ENCODE measurements around the gene PCDHB1. TPM values are rescaled to one million over a fixed set of nuclear protein-coding genes. Genes with fewer than 3 reads are reported as not detected.
"Not testable (repeated sequence)": the region's sequence is repeated elsewhere in the genome, so short reads cannot be mapped to it uniquely, and the experiment has no call there.

PCDHB1 gene
- polyA plus RNA-seq, 10 donors = 0.07 to 0.20 (median 0.10) TPM

DNA sequence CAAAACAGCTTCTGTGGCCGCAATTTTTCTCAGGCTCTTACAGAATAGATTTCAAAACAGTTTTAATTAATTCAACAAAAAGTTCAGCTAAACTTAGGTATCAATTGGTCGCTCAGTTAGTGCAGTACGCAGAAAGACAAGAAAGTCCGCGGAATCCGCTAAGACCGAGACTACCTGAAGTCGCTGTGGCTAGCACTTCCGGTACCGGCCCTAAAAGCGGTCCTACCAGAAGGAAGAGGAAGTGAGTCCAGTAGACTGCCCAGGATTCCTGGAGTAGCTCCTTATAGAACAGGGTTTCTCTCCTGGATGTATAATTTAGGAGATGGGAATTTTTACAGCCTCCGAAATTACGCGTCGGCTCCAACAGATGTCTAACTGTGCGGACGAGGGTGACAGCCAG, 26.7 kb downstream of the PCDHB1 start:
- no peak for DNase-seq

DNA sequence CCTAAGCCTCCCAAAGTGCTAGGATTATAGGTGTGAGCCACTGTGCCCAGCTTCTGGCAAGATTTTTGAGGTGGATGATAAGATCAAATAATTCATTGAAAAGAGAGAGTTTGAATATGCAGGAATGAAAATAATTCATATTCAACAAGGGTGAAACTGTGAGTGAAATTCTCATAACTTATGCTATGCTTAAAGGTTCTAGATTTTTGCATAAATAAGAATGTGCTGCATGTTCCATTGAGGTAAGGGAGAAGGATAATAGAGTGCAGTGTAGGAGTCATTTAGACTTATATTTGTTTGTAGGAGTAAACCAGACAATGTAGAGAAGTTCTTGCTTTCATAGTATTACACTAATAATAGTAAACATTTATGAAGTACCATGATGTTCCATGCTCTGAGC, 31.1 kb downstream of the PCDHB1 start:
- no peak for DNase-seq

DNA sequence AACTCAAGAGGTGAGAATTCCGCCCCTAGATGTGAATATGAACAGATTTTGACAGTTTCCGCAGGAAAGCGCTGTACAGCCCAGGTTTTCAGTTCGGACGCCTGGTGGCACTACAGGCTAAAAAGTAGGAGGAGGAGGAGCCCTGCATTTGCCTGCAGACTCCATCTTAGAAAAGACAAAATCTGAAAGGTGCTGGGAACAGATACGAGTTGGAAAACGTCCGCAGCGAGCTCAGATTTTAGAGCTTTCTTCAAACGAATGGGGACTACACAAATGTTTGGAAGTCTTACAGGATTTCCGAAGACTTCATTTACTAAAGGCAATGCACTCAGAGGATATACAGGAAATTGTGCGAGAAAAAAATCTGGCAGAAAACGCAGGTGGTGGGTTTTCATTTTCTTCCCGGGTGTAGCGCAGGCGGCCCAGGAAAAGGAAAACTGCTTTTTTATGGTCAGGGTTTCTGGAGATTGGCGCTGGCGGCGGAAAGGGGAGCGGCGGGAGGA, 33.4 kb downstream of the PCDHB1 start:
- peak in 2 of 3 donors; percentile 6 to 16 for DNase-seq

DNA sequence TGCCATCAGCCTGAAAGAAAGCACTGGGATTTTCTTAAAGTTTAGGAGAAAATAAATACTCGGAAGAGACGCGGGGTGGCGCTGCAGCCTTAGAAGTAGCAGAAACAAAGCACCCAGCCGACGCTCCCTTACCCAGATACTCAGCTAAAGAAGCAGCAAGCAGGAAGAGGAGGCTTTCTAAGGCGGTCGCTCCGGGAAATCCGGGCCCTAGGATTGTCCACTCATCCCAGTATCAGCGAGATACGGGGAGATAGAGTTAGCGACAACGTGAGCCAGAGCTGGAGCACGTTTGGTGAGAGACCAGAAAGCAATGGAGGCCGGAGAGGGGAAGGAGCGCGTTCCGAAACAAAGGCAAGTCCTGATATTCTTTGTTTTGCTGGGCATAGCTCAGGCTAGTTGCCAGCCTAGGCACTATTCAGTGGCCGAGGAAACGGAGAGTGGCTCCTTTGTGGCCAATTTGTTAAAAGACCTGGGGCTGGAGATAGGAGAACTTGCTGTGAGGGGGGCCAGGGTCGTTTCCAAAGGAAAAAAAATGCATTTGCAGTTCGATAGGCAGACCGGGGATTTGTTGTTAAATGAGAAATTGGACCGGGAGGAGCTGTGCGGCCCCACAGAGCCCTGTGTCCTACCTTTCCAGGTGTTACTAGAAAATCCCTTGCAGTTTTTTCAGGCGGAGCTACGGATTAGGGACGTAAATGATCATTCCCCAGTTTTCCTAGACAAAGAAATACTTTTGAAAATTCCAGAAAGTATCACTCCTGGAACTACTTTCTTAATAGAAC, 43.5 kb downstream of the PCDHB1 start, which contains the start of gene PCDHB2:
Gene PCDHB2, plus strand, starts transcription at position 135 of the 782 bp plus-strand sequence. Its CDS starts 176 bp downstream, at position 311.
- peak in 2 of 3 donors; percentile 24 to 45 for DNase-seq

DNA sequence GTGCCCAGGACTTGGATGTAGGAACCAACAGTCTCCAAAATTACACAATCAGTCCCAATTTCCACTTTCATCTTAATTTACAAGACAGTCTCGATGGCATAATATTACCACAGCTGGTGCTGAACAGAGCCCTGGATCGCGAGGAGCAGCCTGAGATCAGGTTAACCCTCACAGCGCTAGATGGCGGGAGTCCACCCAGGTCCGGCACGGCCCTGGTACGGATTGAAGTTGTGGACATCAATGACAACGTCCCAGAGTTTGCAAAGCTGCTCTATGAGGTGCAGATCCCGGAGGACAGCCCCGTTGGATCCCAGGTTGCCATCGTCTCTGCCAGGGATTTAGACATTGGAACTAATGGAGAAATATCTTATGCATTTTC, 44.1 kb downstream of the PCDHB1 start:
- DNase-seq = no peak

DNA sequence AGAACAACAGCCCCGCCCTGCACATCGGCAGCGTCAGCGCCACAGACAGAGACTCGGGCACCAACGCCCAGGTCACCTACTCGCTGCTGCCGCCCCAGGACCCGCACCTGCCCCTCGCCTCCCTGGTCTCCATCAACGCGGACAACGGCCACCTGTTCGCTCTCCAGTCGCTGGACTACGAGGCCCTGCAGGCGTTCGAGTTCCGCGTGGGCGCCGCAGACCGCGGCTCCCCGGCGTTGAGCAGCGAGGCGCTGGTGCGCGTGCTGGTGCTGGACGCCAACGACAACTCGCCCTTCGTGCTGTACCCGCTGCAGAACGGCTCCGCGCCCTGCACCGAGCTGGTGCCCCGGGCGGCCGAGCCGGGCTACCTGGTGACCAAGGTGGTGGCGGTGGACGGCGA, 45.0 kb downstream of the PCDHB1 start:
- not testable (repeated sequence) for DNase-seq

DNA sequence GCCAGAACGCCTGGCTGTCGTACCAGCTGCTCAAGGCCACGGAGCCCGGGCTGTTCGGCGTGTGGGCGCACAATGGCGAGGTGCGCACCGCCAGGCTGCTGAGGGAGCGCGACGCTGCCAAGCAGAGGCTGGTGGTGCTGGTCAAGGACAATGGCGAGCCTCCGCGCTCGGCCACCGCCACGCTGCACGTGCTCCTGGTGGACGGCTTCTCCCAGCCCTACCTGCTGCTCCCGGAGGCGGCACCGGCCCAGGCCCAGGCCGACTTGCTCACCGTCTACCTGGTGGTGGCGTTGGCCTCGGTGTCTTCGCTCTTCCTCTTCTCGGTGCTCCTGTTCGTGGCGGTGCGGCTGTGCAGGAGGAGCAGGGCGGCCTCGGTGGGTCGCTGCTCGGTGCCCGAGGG, 45.4 kb downstream of the PCDHB1 start:
- DNase-seq = not testable (repeated sequence)

DNA sequence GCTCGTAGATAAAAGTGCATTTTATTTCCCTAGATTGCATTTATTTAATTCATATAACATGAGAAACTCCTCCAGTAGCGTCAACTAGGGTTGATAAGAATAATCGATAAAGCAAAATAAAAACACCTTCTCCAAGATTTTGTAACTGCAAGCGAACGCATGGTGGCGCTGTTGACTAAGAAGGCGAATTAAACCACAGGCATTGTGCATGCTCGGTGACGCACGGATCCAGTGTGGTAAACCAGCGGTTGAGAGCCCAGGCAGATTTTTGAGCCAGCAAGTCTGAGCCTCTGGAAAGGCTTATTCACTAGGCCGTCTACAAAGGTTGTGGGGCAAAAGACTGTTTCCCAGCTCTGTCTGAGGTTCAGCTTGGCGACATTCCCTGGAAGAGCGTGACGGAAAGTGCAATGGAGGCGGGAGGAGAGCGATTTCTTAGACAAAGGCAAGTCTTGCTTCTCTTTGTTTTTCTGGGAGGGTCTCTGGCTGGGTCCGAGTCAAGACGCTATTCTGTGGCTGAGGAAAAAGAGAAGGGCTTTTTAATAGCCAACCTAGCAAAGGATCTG, 49.1 kb downstream of the PCDHB1 start, which contains the start of gene PCDHB3:
Gene PCDHB3, plus strand, starts transcription at position 231 of the 563 bp plus-strand sequence. Its CDS starts 177 bp downstream, at position 408.
- DNase-seq = peak in 1 of 3 donors; percentile 32

DNA sequence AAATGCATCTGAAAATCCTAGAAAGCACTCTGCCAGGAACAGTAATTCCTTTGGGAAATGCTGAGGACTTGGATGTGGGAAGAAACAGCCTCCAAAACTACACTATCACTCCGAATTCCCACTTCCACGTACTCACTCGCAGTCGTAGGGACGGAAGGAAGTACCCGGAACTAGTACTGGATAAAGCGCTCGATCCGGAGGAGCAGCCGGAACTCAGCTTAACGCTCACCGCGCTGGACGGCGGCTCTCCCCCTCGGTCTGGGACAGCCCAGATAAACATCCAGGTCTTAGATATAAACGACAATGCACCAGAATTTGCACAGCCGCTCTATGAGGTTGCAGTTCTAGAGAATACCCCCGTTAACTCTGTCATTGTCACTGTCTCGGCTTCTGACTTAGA, 49.9 kb downstream of the PCDHB1 start:
- no peak for DNase-seq

DNA sequence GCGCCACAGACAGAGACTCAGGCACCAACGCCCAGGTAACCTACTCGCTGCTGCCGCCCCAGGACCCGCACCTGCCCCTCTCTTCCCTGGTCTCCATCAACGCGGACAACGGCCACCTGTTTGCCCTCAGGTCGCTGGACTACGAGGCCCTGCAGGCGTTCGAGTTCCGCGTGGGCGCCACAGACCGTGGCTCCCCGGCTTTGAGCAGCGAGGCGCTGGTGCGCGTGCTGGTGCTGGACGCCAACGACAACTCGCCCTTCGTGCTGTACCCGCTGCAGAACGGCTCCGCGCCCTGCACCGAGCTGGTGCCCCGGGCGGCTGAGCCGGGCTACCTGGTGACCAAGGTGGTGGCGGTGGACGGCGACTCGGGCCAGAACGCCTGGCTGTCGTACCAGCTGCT, 50.9 kb downstream of the PCDHB1 start:
- not testable (repeated sequence) for DNase-seq

DNA sequence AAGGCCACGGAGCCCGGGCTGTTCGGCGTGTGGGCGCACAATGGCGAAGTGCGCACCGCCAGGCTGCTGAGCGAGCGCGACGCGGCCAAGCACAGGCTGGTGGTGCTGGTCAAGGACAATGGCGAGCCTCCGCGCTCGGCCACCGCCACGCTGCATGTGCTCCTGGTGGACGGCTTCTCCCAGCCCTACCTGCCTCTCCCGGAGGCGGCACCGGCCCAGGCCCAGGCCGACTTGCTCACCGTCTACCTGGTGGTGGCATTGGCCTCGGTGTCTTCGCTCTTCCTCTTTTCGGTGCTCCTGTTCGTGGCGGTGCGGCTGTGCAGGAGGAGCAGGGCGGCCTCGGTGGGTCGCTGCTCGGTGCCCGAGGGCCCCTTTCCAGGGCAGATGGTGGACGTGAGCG, 51.3 kb downstream of the PCDHB1 start:
- not testable (repeated sequence) for DNase-seq

DNA sequence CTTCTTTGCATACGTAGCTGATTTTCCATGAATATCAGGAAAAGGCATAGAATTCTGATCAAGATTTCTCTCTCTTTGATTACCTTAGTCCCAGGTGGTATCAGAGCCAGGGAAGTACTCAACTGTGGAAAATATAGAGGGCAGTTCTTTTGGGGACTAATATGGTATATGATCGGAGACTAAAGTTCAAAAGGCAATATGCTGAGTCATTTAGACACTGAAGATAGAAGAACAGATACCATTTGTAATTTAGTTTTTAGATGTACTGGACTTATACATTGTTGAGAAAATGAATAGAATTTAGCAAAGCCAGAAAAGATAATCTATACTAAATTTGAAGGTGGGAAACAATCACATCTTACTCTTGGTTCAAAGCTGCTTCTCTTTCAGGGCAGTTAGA, 54.2 kb downstream of the PCDHB1 start:
- no peak for DNase-seq

Other genes starting within 250 kb of the PCDHB1 start
- gene PCDHA4, start 244.3 kb upstream of the PCDHB1 start, polyA plus RNA-seq (ENCODE audit: insufficient read length in 10 of 10) = under 1 TPM; 0.04 to 0.39 (median 0.18) TPM
- under 1 TPM in 2 of 10 donors, not detected in 8; 0.04 to 0.07 TPM for gene PCDHA5, start 229.8 kb upstream of the PCDHB1 start, polyA plus RNA-seq (ENCODE audit: insufficient read length in 10 of 10)
- gene PCDHA6, start 223.4 kb upstream of the PCDHB1 start, polyA plus RNA-seq (ENCODE audit: insufficient read length in 10 of 10) = under 1 TPM in 9 of 10 donors, not detected in 1; 0.08 to 0.20 (median 0.16) TPM
- under 1 TPM; 0.05 to 0.35 (median 0.13) TPM for gene PCDHA7, start 217.1 kb upstream of the PCDHB1 start, polyA plus RNA-seq (ENCODE audit: insufficient read length in 10 of 10)
- under 1 TPM in 6 of 10 donors, not detected in 4; 0.07 to 0.11 (median 0.09) TPM for gene PCDHA8, start 210.2 kb upstream of the PCDHB1 start, polyA plus RNA-seq (ENCODE audit: insufficient read length in 10 of 10)
- under 1 TPM in 5 of 10 donors, not detected in 5; 0.04 to 0.07 (median 0.06) TPM for gene PCDHA9, start 203.0 kb upstream of the PCDHB1 start, polyA plus RNA-seq (ENCODE audit: insufficient read length in 10 of 10)
- under 1 TPM; 0.07 to 0.29 (median 0.17) TPM for gene PCDHA10, start 195.5 kb upstream of the PCDHB1 start, polyA plus RNA-seq (ENCODE audit: insufficient read length in 10 of 10)
- gene PCDHA11, start 182.4 kb upstream of the PCDHB1 start, polyA plus RNA-seq (ENCODE audit: insufficient read length in 10 of 10) = under 1 TPM in 7 of 10 donors, not detected in 3; 0.03 to 0.61 (median 0.05) TPM
- gene PCDHA12, start 176.1 kb upstream of the PCDHB1 start, polyA plus RNA-seq (ENCODE audit: insufficient read length in 10 of 10) = under 1 TPM in 6 of 10 donors, not detected in 4; 0.04 to 0.16 (median 0.07) TPM
- under 1 TPM in 5 of 10 donors, not detected in 5; 0.04 to 0.22 (median 0.12) TPM for gene PCDHA13, start 169.2 kb upstream of the PCDHB1 start, polyA plus RNA-seq (ENCODE audit: insufficient read length in 10 of 10)
- gene PCDHAC1, start 125.1 kb upstream of the PCDHB1 start, polyA plus RNA-seq (ENCODE audit: insufficient read length in 10 of 10) = under 1 TPM in 9 of 10 donors, not detected in 1; 0.07 to 0.38 (median 0.12) TPM
- 1 to 10 TPM in 6 of 10 donors, under 1 TPM in 4; 0.67 to 5.8 (median 1.4) TPM for gene PCDHAC2, start 84.9 kb upstream of the PCDHB1 start, polyA plus RNA-seq (ENCODE audit: insufficient read length in 10 of 10)
- 1 to 10 TPM; 2.3 to 5.9 (median 4.2) TPM for gene PCDHB2, start 43.2 kb downstream of the PCDHB1 start, polyA plus RNA-seq (ENCODE audit: insufficient read length in 10 of 10)
- 1 to 10 TPM; 1.6 to 2.8 (median 2.0) TPM for gene PCDHB3, start 49.1 kb downstream of the PCDHB1 start, polyA plus RNA-seq (ENCODE audit: insufficient read length in 10 of 10)
- gene PCDHB4, start 70.4 kb downstream of the PCDHB1 start, polyA plus RNA-seq (ENCODE audit: insufficient read length in 10 of 10) = 1 to 10 TPM; 2.8 to 4.6 (median 3.1) TPM
- gene PCDHB5, start 83.8 kb downstream of the PCDHB1 start, polyA plus RNA-seq (ENCODE audit: insufficient read length in 10 of 10) = 1 to 10 TPM; 2.7 to 5.1 (median 3.9) TPM
- gene PCDHB6, start 98.7 kb downstream of the PCDHB1 start, polyA plus RNA-seq (ENCODE audit: insufficient read length in 10 of 10) = 1 to 10 TPM; 1.3 to 2.5 (median 1.8) TPM
- 1 to 10 TPM; 1.8 to 3.5 (median 2.6) TPM for gene PCDHB7, start 121.3 kb downstream of the PCDHB1 start, polyA plus RNA-seq (ENCODE audit: insufficient read length in 10 of 10)
- gene PCDHB8, start 126.4 kb downstream of the PCDHB1 start, polyA plus RNA-seq (ENCODE audit: insufficient read length in 10 of 10) = 1 to 10 TPM in 8 of 10 donors, under 1 TPM in 2; 0.34 to 2.4 (median 1.3) TPM
- 1 to 10 TPM; 2.3 to 6.1 (median 4.2) TPM for gene PCDHB16, start 131.0 kb downstream of the PCDHB1 start, polyA plus RNA-seq (ENCODE audit: insufficient read length in 10 of 10)
- 1 to 10 TPM; 1.4 to 3.9 (median 2.5) TPM for gene PCDHB9, start 135.8 kb downstream of the PCDHB1 start, polyA plus RNA-seq (ENCODE audit: insufficient read length in 10 of 10)
- 1 to 10 TPM; 3.6 to 6.4 (median 4.9) TPM for gene PCDHB10, start 141.0 kb downstream of the PCDHB1 start, polyA plus RNA-seq (ENCODE audit: insufficient read length in 10 of 10)
- gene PCDHB11, start 148.3 kb downstream of the PCDHB1 start, polyA plus RNA-seq (ENCODE audit: insufficient read length in 10 of 10) = 1 to 10 TPM; 1.6 to 3.5 (median 2.7) TPM
- 1 to 10 TPM; 2.3 to 3.7 (median 2.8) TPM for gene PCDHB12, start 157.3 kb downstream of the PCDHB1 start, polyA plus RNA-seq (ENCODE audit: insufficient read length in 10 of 10)
- gene PCDHB13, start 162.5 kb downstream of the PCDHB1 start, polyA plus RNA-seq (ENCODE audit: insufficient read length in 10 of 10) = 1 to 10 TPM; 2.3 to 3.6 (median 2.6) TPM
- 1 to 10 TPM; 5.3 to 8.1 (median 6.6) TPM for gene PCDHB14, start 172.0 kb downstream of the PCDHB1 start, polyA plus RNA-seq (ENCODE audit: insufficient read length in 10 of 10)
- 1 to 10 TPM; 5.9 to 9.7 (median 7.8) TPM for gene PCDHB15, start 194.0 kb downstream of the PCDHB1 start, polyA plus RNA-seq (ENCODE audit: insufficient read length in 10 of 10)

Data from muscle of back (tissue), 11 donors.